Measurements from ENCODE around the gene ABHD16A. TPM values are rescaled to one million over a fixed set of nuclear protein-coding genes. Genes with fewer than 3 reads are reported as not detected.

The ABHD16A gene
- total RNA-seq, 1 donor from 2014 or later, result 28.3 TPM

DNA sequence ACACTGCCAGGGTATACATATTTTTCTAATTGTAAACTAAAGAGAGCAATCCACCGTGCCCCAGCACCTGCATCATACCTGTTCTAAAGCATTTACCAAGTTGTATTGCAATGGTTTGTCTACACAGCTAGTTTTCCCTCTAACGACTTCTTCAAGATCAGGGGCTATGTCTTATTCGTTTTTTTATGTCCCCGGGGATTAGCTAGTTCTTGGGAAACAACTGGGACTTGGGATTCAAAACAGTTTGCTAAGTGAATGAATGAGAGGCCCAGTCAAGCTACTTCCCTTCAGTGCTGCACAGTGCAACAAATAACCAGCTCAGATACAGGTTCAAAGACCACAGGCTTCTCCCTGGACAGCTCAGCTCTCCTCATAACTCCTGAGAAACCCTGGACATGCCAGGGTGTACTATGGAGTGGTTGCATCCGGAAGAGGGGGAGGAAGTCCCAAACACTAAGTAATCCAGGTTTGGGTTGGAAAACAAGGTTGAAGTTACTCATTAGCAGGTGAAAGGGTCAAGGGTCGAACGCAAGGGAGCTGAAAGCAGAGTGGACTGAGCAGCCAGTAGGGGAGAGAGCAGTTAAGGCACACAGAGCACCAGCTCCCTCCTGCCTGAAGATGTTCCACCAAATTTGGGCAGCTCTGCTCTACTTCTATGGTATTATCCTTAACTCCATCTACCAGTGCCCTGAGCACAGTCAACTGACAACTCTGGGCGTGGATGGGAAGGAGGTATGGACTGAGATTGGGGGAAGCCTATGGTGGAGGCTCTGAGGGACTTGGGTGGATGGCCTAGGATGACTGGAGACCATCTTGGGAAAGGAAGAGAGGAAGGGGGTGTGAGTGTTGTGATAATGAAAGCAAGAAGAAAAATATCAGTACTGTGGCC, 47.5 kb downstream of the ABHD16A start, which contains the start of gene APOM:
TSS of gene APOM (plus strand) at position 546 of the 889 bp plus-strand sequence. CDS start at position 619, 73 bp downstream.

Other genes starting within 250 kb of the ABHD16A start
- gene MICB, start 205.2 kb downstream of the ABHD16A start, total RNA-seq, result 7.2 and 7.9 TPM in 2 replicates
- not detected in 2 replicates for gene MCCD1, start 174.4 kb downstream of the ABHD16A start, total RNA-seq
- gene DDX39B, start 161.3 kb downstream of the ABHD16A start, total RNA-seq, result 272 and 278 TPM in 2 replicates
- 1.3 TPM in 2 replicates for gene ATP6V1G2, start 156.7 kb downstream of the ABHD16A start, total RNA-seq
- gene NFKBIL1, start 155.7 kb downstream of the ABHD16A start, total RNA-seq, result 16.5 and 24.9 TPM in 2 replicates
- gene LTA, start 131.0 kb downstream of the ABHD16A start, total RNA-seq, result not detected in 2 replicates
- gene TNF, start 127.8 kb downstream of the ABHD16A start, total RNA-seq, result 0.16 and 0.54 TPM in 2 replicates
- gene LTB, start 120.9 kb downstream of the ABHD16A start, total RNA-seq, result not detected in 2 replicates
- 1.8 TPM in 1 of 2 replicates, not detected in the other for gene LST1, start 117.0 kb downstream of the ABHD16A start, total RNA-seq
- gene NCR3, start 110.3 kb downstream of the ABHD16A start, total RNA-seq, result not detected in 2 replicates
- not detected in 2 replicates for gene AIF1, start 88.1 kb downstream of the ABHD16A start, total RNA-seq
- 59.4 and 74.7 TPM in 2 replicates for gene PRRC2A, start 82.6 kb downstream of the ABHD16A start, total RNA-seq
- 200 and 228 TPM in 2 replicates for gene BAG6, start 50.7 kb downstream of the ABHD16A start, total RNA-seq
- gene APOM, start 47.4 kb downstream of the ABHD16A start, total RNA-seq, result 7.6 TPM in 1 of 2 replicates, not detected in the other
- 15.3 and 19.9 TPM in 2 replicates for gene C6orf47, start 42.5 kb downstream of the ABHD16A start, total RNA-seq
- 23.2 and 28.5 TPM in 2 replicates for gene GPANK1, start 38.3 kb downstream of the ABHD16A start, total RNA-seq
- gene CSNK2B, start 37.2 kb downstream of the ABHD16A start, total RNA-seq, result 218 and 219 TPM in 2 replicates
- gene LY6G5B, start 33.3 kb downstream of the ABHD16A start, total RNA-seq, result 1.1 and 1.5 TPM in 2 replicates
- gene LY6G5C, start 22.3 kb downstream of the ABHD16A start, total RNA-seq, result not detected in 2 replicates
- gene LY6G6F, start 3.5 kb upstream of the ABHD16A start, total RNA-seq, result not detected in 2 replicates
- not detected in 2 replicates for gene LY6G6D, start 12.0 kb upstream of the ABHD16A start, total RNA-seq
- gene LY6G6C, start 18.4 kb upstream of the ABHD16A start, total RNA-seq, result not detected in 2 replicates
- not detected in 2 replicates for gene MPIG6B, start 20.0 kb upstream of the ABHD16A start, total RNA-seq
- gene DDAH2, start 26.0 kb upstream of the ABHD16A start, total RNA-seq, result 32.1 and 53.8 TPM in 2 replicates
- gene CLIC1, start 33.2 kb upstream of the ABHD16A start, total RNA-seq, result 478 and 525 TPM in 2 replicates
- 2.1 and 4.3 TPM in 2 replicates for gene MSH5, start 36.7 kb upstream of the ABHD16A start, total RNA-seq
- gene SAPCD1, start 59.3 kb upstream of the ABHD16A start, total RNA-seq, result 0.54 TPM in 1 of 2 replicates, not detected in the other
- gene VWA7, start 74.0 kb upstream of the ABHD16A start, total RNA-seq, result under 0.01 TPM in 1 of 2 replicates, not detected in the other
- gene VARS1, start 92.4 kb upstream of the ABHD16A start, total RNA-seq, result 40.1 and 59.8 TPM in 2 replicates
- 20.9 and 37.3 TPM in 2 replicates for gene LSM2, start 103.6 kb upstream of the ABHD16A start, total RNA-seq
- 0.49 TPM in 1 of 2 replicates, not detected in the other for gene HSPA1L, start 112.0 kb upstream of the ABHD16A start, total RNA-seq
- 59.8 and 77.6 TPM in 2 replicates for gene HSPA1A, start 112.2 kb upstream of the ABHD16A start, total RNA-seq
- gene HSPA1B, start 124.4 kb upstream of the ABHD16A start, total RNA-seq, result 61.4 and 72.9 TPM in 2 replicates
- 37.5 and 55.9 TPM in 2 replicates for gene NEU1, start 159.5 kb upstream of the ABHD16A start, total RNA-seq
- gene SLC44A4, start 175.7 kb upstream of the ABHD16A start, total RNA-seq, result not detected in 2 replicates
- 26.0 and 35.0 TPM in 2 replicates for gene EHMT2, start 194.4 kb upstream of the ABHD16A start, total RNA-seq
- 1.8 and 2.1 TPM in 2 replicates for gene ZBTB12, start 198.8 kb upstream of the ABHD16A start, total RNA-seq
- gene C2, start 224.4 kb upstream of the ABHD16A start, total RNA-seq, result 0.97 and 2.2 TPM in 2 replicates
- 12.6 and 103 TPM in 2 replicates for gene CFB, start 242.8 kb upstream of the ABHD16A start, total RNA-seq